ENCODE measurements around the gene RAB35. TPM values are rescaled to one million over a fixed set of nuclear protein-coding genes. Genes with fewer than 3 reads are reported as not detected.

RAB35 gene
- polyA plus RNA-seq, 1 of the 3 experiments (the other 2 are of a cell fraction) = 41.8 TPM

DNA sequence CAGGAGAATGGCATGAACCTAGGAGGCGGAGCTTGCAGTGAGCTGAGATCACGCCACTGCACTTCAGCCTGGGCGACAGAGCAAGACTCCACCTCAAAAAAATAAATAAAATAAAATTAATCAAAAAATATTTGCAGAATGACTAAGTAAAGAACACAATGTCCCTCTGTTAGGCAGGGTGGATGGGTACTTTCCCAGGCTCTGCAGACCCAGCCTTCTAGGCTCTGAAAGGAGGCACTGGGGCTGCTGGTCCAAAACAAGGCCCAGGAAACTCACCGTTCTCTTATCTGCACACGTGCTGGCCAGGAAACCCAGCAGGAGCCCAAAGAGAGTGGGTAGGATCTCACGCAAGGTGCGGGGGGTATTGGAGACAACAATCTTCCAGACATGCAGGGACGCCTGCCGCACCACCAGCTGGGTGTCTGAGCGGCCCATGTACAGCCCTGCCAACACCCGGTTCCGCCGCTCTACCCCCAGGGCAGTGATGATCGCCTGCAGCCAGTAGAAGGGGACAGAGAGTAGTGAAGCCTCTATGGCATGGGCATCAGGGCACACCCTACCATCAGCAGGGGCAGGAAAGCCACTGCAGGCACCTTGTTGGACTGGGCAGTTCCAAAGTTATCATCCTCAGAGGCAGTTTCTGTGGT, 25.8 kb upstream of the RAB35 start:
- Histone ChIP-seq H3F3A (replicated peaks; ENCODE audit: insufficient read depth) (no peaks in the 10 kb centered on the region), H3K9me2 (no peaks in the 10 kb centered on the region), H3K9ac (no peak overlapping the region), H2AFZ (ENCODE audit: low read depth) (no peak overlapping the region), H3K79me2 (ENCODE audit: insufficient read depth) (no peaks in the 10 kb centered on the region), H3K4me2 (no peak overlapping the region), H3K36me3 (replicated peaks in 1 of 2; ENCODE audit: control insufficient read depth in 1 of 2, insufficient read depth in 2 of 2, low read length in 1 of 2) (peaks cover 73 to 87% of the 10 kb centered on the region in 2 experiments), H3K9me3 (no peaks in the 10 kb centered on the region), H3K4me3 (ENCODE audit: low read depth in 2 of 2, low read length in 1 of 2) (no peak overlapping the region), H3K4me1 (ENCODE audit: control insufficient read depth in 1 of 2, insufficient read depth in 2 of 2, low read depth in 1 of 2, low read length in 1 of 2) (no peaks in the 10 kb centered on the region), H4K20me1 (ENCODE audit: insufficient read depth) (no peaks in the 10 kb centered on the region), H3K27ac (ENCODE audit: low read depth in 2 of 2, low read length in 1 of 2) (no peak overlapping the region), H3K27me3 (ENCODE audit: insufficient read depth) (no peaks in the 10 kb centered on the region)
- no peak for DNase-seq
- ChIA-PET POLR2A (no interaction called here), CTCF (no interaction called here)
- TF ChIP-seq EP300 (IDR thresholded peaks at IDR 0.05; ENCODE audit: borderline replicate concordance in 1 of 2, low read depth in 1 of 2, low read length in 1 of 2) = no peak
- TF ChIP-seq, protein P1, sequence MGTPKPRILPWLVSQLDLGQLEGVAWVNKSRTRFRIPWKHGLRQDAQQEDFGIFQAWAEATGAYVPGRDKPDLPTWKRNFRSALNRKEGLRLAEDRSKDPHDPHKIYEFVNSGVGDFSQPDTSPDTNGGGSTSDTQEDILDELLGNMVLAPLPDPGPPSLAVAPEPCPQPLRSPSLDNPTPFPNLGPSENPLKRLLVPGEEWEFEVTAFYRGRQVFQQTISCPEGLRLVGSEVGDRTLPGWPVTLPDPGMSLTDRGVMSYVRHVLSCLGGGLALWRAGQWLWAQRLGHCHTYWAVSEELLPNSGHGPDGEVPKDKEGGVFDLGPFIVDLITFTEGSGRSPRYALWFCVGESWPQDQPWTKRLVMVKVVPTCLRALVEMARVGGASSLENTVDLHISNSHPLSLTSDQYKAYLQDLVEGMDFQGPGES (IDR thresholded peaks at IDR 0.05; ENCODE audit: low read depth, low read length) = no peak
- TF ChIP-seq MEF2A (IDR thresholded peaks at IDR 0.05; ENCODE audit: borderline replicate concordance, low read depth) = no peak
- no peak for TF ChIP-seq TAF1 (IDR thresholded peaks at IDR 0.05; ENCODE audit: borderline replicate concordance, low read depth, low read length)
- TF ChIP-seq ELF1 (IDR thresholded peaks at IDR 0.05) = no peak
- TF ChIP-seq REST (IDR thresholded peaks at IDR 0.05; ENCODE audit: low read depth, low read length) = no peak
- TF ChIP-seq GATA2 (CRISPR knock-in tag; IDR thresholded peaks at IDR 0.05) = no peak
- TF ChIP-seq CHD2 (IDR thresholded peaks at IDR 0.05; ENCODE audit: low read length, partially characterized antibody) = no peak
- no peak for TF ChIP-seq GABPA (IDR thresholded peaks at IDR 0.05; ENCODE audit: low read depth)
- TF ChIP-seq JUND (IDR thresholded peaks at IDR 0.05) = no peak
- TF ChIP-seq MAX (IDR thresholded peaks at IDR 0.05; ENCODE audit: low read depth) = no peak
- WGBS (ENCODE audit: low lambda C conversion rate) = 92% methylated on average over 8 of the region's 14 CpGs

GRCh38 chr12:120141336-120141735, 24.8 kb upstream of the RAB35 start:
- POLR2A ChIA-PET = no interaction called here
- no peak for TF ChIP-seq NFIC (IDR thresholded peaks at IDR 0.05; ENCODE audit: borderline replicate concordance)
- no peak for TF ChIP-seq MAX (IDR thresholded peaks at IDR 0.05; ENCODE audit: low read depth)
- TF ChIP-seq, protein P2, sequence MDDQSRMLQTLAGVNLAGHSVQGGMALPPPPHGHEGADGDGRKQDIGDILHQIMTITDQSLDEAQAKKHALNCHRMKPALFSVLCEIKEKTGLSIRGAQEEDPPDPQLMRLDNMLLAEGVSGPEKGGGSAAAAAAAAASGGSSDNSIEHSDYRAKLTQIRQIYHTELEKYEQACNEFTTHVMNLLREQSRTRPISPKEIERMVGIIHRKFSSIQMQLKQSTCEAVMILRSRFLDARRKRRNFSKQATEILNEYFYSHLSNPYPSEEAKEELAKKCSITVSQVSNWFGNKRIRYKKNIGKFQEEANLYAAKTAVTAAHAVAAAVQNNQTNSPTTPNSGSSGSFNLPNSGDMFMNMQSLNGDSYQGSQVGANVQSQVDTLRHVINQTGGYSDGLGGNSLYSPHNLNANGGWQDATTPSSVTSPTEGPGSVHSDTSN (IDR thresholded peaks at IDR 0.05) = no peak
- no peak for TF ChIP-seq REST (IDR thresholded peaks at IDR 0.05; ENCODE audit: low read depth, low read length)
- TF ChIP-seq, protein P3, sequence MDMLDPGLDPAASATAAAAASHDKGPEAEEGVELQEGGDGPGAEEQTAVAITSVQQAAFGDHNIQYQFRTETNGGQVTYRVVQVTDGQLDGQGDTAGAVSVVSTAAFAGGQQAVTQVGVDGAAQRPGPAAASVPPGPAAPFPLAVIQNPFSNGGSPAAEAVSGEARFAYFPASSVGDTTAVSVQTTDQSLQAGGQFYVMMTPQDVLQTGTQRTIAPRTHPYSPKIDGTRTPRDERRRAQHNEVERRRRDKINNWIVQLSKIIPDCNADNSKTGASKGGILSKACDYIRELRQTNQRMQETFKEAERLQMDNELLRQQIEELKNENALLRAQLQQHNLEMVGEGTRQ (IDR thresholded peaks at IDR 0.05; ENCODE audit: borderline replicate concordance, low read depth, low read length) = no peak
- TF ChIP-seq FOXM1 (IDR thresholded peaks at IDR 0.05; ENCODE audit: low read depth) = no peak
- TF ChIP-seq ELF1 (IDR thresholded peaks at IDR 0.05) = no peak
- no peak for TF ChIP-seq CHD2 (IDR thresholded peaks at IDR 0.05; ENCODE audit: low read length, partially characterized antibody)

More at GRCh38 chr12:120141336-120141735, 24.8 kb upstream of the RAB35 start:
- Histone ChIP-seq H2AFZ (ENCODE audit: low read depth) (no peak overlapping the region), H3F3A (replicated peaks; ENCODE audit: insufficient read depth) (no peaks in the 10 kb centered on the region), H3K36me3 (replicated peaks in 1 of 2; ENCODE audit: control insufficient read depth in 1 of 2, insufficient read depth in 2 of 2, low read length in 1 of 2) (peaks cover 63 to 87% of the 10 kb centered on the region in 2 experiments), H3K4me2 (no peak overlapping the region), H4K20me1 (ENCODE audit: insufficient read depth) (no peaks in the 10 kb centered on the region), H3K9me2 (no peaks in the 10 kb centered on the region), H3K27me3 (ENCODE audit: insufficient read depth) (no peaks in the 10 kb centered on the region), H3K9me3 (no peaks in the 10 kb centered on the region), H3K4me3 (ENCODE audit: low read depth in 2 of 2, low read length in 1 of 2) (no peak overlapping the region), H3K27ac (ENCODE audit: low read depth in 2 of 2, low read length in 1 of 2) (no peak overlapping the region), H3K4me1 (ENCODE audit: control insufficient read depth in 1 of 2, insufficient read depth in 2 of 2, low read depth in 1 of 2, low read length in 1 of 2) (no peaks in the 10 kb centered on the region), H3K9ac (no peak overlapping the region), H3K79me2 (ENCODE audit: insufficient read depth) (no peaks in the 10 kb centered on the region)
- no peak for DNase-seq
- 96% methylated on average over 6 of the region's 6 CpGs for WGBS (ENCODE audit: low lambda C conversion rate)
- CTCF ChIA-PET = no interaction called here

Data from SK-N-SH (cell line).